Mucosa of descending colon (tissue), 3 donors: Measurements from ENCODE around the gene LRP5. TPM values are rescaled to one million over a fixed set of nuclear protein-coding genes. Genes with fewer than 3 reads are reported as not detected.

Experiments
- ATAC-seq: fragments of 200-7000 bp; cut with Tn5 transposase; one replicate; pipeline ENCODE4 v1.9.1; 2020; ENCODE audit warnings: mild to moderate bottlenecking, moderate library complexity
- DNase-seq, 3 donors: peaks; one replicate each; pipeline ENCODE4 v3.0.0-alpha.2; 2020
- H3K36me3 ChIP-seq: fragments of 200-600 bp; one replicate; pipeline ENCODE4 v1.8.0; 2021; ENCODE audit warnings: low read depth, mild to moderate bottlenecking
- H3K4me1 ChIP-seq: fragments of 200-600 bp; one replicate; pipeline ENCODE4 v1.8.0; 2021; ENCODE audit warnings: low read depth, mild to moderate bottlenecking
- H3K4me3 ChIP-seq: fragments of 200-600 bp; one replicate; pipeline ENCODE4 v1.8.0; 2021; ENCODE audit warnings: mild to moderate bottlenecking
- H3K9me3 ChIP-seq: fragments of 200-600 bp; one replicate; pipeline ENCODE4 v1.8.0; 2021; ENCODE audit warnings: mild to moderate bottlenecking
- CTCF ChIP-seq: fragments of 200-600 bp; IDR thresholded peaks from one replicate; pipeline ENCODE4 v1.8.0; 2022; ENCODE audit warnings: antibody characterized with exemption, mild to moderate bottlenecking
- intact Hi-C, 2 donors: fragments of 100-400 bp; cut with DNase I in 1 of 2; cut with micrococcal nuclease in 1 of 2; formaldehyde crosslinking; loops; one replicate each; pipeline versions ENCODE4 v1.11.0 to v1.11.1; 2022; cut with DNase I, micrococcal nuclease
- total RNA-seq, 3 donors: library from RNA; stranded (reverse); fragmentation: NEBNext Ultra II Directional in 2 of 3; extraction: Animal tissue kit (Norgen Biotek cat#: 25700) in 2 of 3; gene quantifications; one replicate each; pipeline versions ENCODE4 v1.2.1 to v1.2.4, GENCODE V29; 2021 to 2023
- donor health status: DM: no; HTN: no; CAD: no; lungs with moderate emphysema.
- donor health status: DM: no; HTN: no; CAD: no.
- donor health status: DM: no; HTN: yes; CAD: no.

LRP5 gene
- total RNA-seq, 3 donors from 2014 or later: 83.7 to 113 (median 103) TPM

- peaks cover 14% of the 10 kb centered on the region for H3K4me1 ChIP-seq
- H3K9me3 ChIP-seq: no peaks in the 10 kb centered on the region
- peak in 1 of 3 donors; percentile 13 for DNase-seq
- H3K4me3 ChIP-seq: no peak overlapping the region
- intact Hi-C loops: no loop called here
- no peak for TF ChIP-seq CTCF
- no peak for ATAC-seq
- no peaks in the 10 kb centered on the region for H3K36me3 ChIP-seq
Measured at GRCh38 chr11:68358416-68358815, 46.0 kb downstream of the LRP5 start.

- TF ChIP-seq CTCF: no peak
- Histone ChIP-seq H3K4me1 (no peaks in the 10 kb centered on the region), H3K4me3 (no peak overlapping the region), H3K36me3 (no peaks in the 10 kb centered on the region), H3K9me3 (no peaks in the 10 kb centered on the region)
- DNase-seq: no peak
- intact Hi-C loops: no loop called here
- ATAC-seq: no peak
Measured at GRCh38 chr11:68361702-68362101, 49.3 kb downstream of the LRP5 start.

GRCh38 chr11:68362801-68363379, 50.5 kb downstream of the LRP5 start:
- no peak for TF ChIP-seq CTCF
- Histone ChIP-seq H3K4me3 (no peak overlapping the region), H3K4me1 (no peaks in the 10 kb centered on the region), H3K9me3 (no peaks in the 10 kb centered on the region), H3K36me3 (no peaks in the 10 kb centered on the region)
- intact Hi-C loops: no loop called here
- DNase-seq (no peak), ATAC-seq (no peak)

GRCh38 chr11:68363776-68364175, 51.4 kb downstream of the LRP5 start:
- Histone ChIP-seq H3K36me3 (no peaks in the 10 kb centered on the region), H3K9me3 (no peaks in the 10 kb centered on the region), H3K4me3 (no peak overlapping the region), H3K4me1 (no peaks in the 10 kb centered on the region)
- no peak for TF ChIP-seq CTCF
- ATAC-seq: no peak
- intact Hi-C loops: no loop called here
- DNase-seq: peak in 1 of 3 donors; percentile 38

GRCh38 chr11:68364581-68364980, 52.2 kb downstream of the LRP5 start:
- Histone ChIP-seq H3K4me1 (no peaks in the 10 kb centered on the region), H3K36me3 (no peaks in the 10 kb centered on the region), H3K9me3 (no peaks in the 10 kb centered on the region), H3K4me3 (no peak overlapping the region)
- no peak for DNase-seq
- intact Hi-C loops: no loop called here
- no peak for TF ChIP-seq CTCF
- ATAC-seq: peak; percentile 75

GRCh38 chr11:68365943-68366435, 53.6 kb downstream of the LRP5 start:
- ATAC-seq: no peak
- Histone ChIP-seq H3K4me3 (no peak overlapping the region), H3K4me1 (no peaks in the 10 kb centered on the region), H3K36me3 (no peaks in the 10 kb centered on the region), H3K9me3 (no peaks in the 10 kb centered on the region)
- intact Hi-C loops: no loop called here
- peak in 1 of 3 donors; percentile 51 for DNase-seq
- no peak for TF ChIP-seq CTCF
